ENCODE data around the gene ERAL1. TPM values are rescaled to one million over a fixed set of nuclear protein-coding genes. Genes with fewer than 3 reads are reported as not detected.

Gene ERAL1
- total RNA-seq, 1 donor from 2014 or later = 61.1 TPM

GRCh38 chr17:28907709-28908475, 53.1 kb downstream of the ERAL1 start:
- Mint-ChIP-seq H3K27me3 (ENCODE audit: unreplicated experiment) (peaks cover 14% of the 10 kb centered on the region), H3K4me1 (ENCODE audit: unreplicated experiment) (peaks cover 6% of the 10 kb centered on the region), H3K27ac (ENCODE audit: unreplicated experiment) (no peak overlapping the region), H3K9me3 (ENCODE audit: unreplicated experiment) (no peaks in the 10 kb centered on the region), H3K36me3 (ENCODE audit: low read depth, unreplicated experiment) (peaks cover 64% of the 10 kb centered on the region), H3K4me3 (ENCODE audit: unreplicated experiment) (no peak overlapping the region)
- no peak for DNase-seq (ENCODE audit: low spot score)
- no peak for TF ChIP-seq CTCF (IDR thresholded peaks at IDR 0.05; ENCODE audit: unreplicated experiment)

- H3K27ac Mint-ChIP-seq (ENCODE audit: unreplicated experiment) = no peak overlapping the region
- no peak for DNase-seq (ENCODE audit: low spot score)
- H3K4me3 Mint-ChIP-seq (ENCODE audit: unreplicated experiment) = no peak overlapping the region
- no peaks in the 10 kb centered on the region for H3K9me3 Mint-ChIP-seq (ENCODE audit: unreplicated experiment)
- no peak for TF ChIP-seq CTCF (IDR thresholded peaks at IDR 0.05; ENCODE audit: unreplicated experiment)
- H3K36me3 Mint-ChIP-seq (ENCODE audit: low read depth, unreplicated experiment) = peaks cover 65% of the 10 kb centered on the region
- no peaks in the 10 kb centered on the region for H3K4me1 Mint-ChIP-seq (ENCODE audit: unreplicated experiment)
- peaks cover 11% of the 10 kb centered on the region for H3K27me3 Mint-ChIP-seq (ENCODE audit: unreplicated experiment)
Measured at GRCh38 chr17:28908640-28909167, 53.9 kb downstream of the ERAL1 start.

- Mint-ChIP-seq H3K36me3 (ENCODE audit: low read depth, unreplicated experiment) (peaks cover 71% of the 10 kb centered on the region), H3K4me3 (ENCODE audit: unreplicated experiment) (peak overlapping the region; percentile 31), H3K9me3 (ENCODE audit: unreplicated experiment) (no peaks in the 10 kb centered on the region), H3K27me3 (ENCODE audit: unreplicated experiment) (peaks cover 6% of the 10 kb centered on the region), H3K4me1 (ENCODE audit: unreplicated experiment) (no peaks in the 10 kb centered on the region), H3K27ac (ENCODE audit: unreplicated experiment) (no peak overlapping the region)
- TF ChIP-seq CTCF (IDR thresholded peaks at IDR 0.05; ENCODE audit: unreplicated experiment) = no peak
- no peak for DNase-seq (ENCODE audit: low spot score)
Measured at GRCh38 chr17:28910534-28910933, 55.7 kb downstream of the ERAL1 start.

Small RNAs within 50 kb of the gene (microRNA-seq; reads per million reads assigned to microRNA genes)
- gene MIR451B (ENCODE audit: unreplicated experiment) = not detected

Other genes with a start within 250 kb of the ERAL1 start
- 25.1 TPM for gene RSKR, start 240.8 kb upstream of the ERAL1 start, total RNA-seq (ENCODE audit: unreplicated experiment)
- 203 TPM for gene BLTP2, start 209.9 kb upstream of the ERAL1 start, total RNA-seq (ENCODE audit: unreplicated experiment)
- 52.8 TPM for gene SDF2, start 193.1 kb upstream of the ERAL1 start, total RNA-seq (ENCODE audit: unreplicated experiment)
- gene SUPT6H, start 192.8 kb upstream of the ERAL1 start, total RNA-seq (ENCODE audit: unreplicated experiment) = 87.4 TPM
- gene PROCA1, start 143.1 kb upstream of the ERAL1 start, total RNA-seq (ENCODE audit: unreplicated experiment) = 12.0 TPM
- gene RAB34, start 137.1 kb upstream of the ERAL1 start, total RNA-seq (ENCODE audit: unreplicated experiment) = 72.0 TPM
- gene RPL23A, start 135.0 kb upstream of the ERAL1 start, total RNA-seq (ENCODE audit: unreplicated experiment) = 1,525 TPM
- gene TLCD1, start 128.8 kb upstream of the ERAL1 start, total RNA-seq (ENCODE audit: unreplicated experiment) = 2.4 TPM
- 6.7 TPM for gene NEK8, start 126.2 kb upstream of the ERAL1 start, total RNA-seq (ENCODE audit: unreplicated experiment)
- gene TRAF4, start 111.0 kb upstream of the ERAL1 start, total RNA-seq (ENCODE audit: unreplicated experiment) = 166 TPM
- 69.9 TPM for gene FAM222B, start 12.2 kb upstream of the ERAL1 start, total RNA-seq (ENCODE audit: unreplicated experiment)
- gene FLOT2, start 42.7 kb downstream of the ERAL1 start, total RNA-seq (ENCODE audit: unreplicated experiment) = 156 TPM
- 8.2 TPM for gene DHRS13, start 48.1 kb downstream of the ERAL1 start, total RNA-seq (ENCODE audit: unreplicated experiment)
- 56.1 TPM for gene PHF12, start 96.5 kb downstream of the ERAL1 start, total RNA-seq (ENCODE audit: unreplicated experiment)
- 0.10 TPM for gene SEZ6, start 151.0 kb downstream of the ERAL1 start, total RNA-seq (ENCODE audit: unreplicated experiment)
- gene PIPOX, start 188.1 kb downstream of the ERAL1 start, total RNA-seq (ENCODE audit: unreplicated experiment) = 3.3 TPM